Hepatocyte (in vitro differentiated cells): ENCODE data around the gene CPLANE2.

Experiments
- EZH2 ChIP-seq: fragments of 200-600 bp; sonication (generic); IDR thresholded peaks from 2 replicates; pipeline ENCODE4 v1.6.1; 2016; ENCODE audit warnings: antibody characterized with exemption, mild to moderate bottlenecking, borderline replicate concordance
- EZH2phosphoT487 ChIP-seq: fragments of 200-600 bp; sonication (generic); IDR thresholded peaks from one replicate; pipeline ENCODE4 v1.6.1; 2018; ENCODE audit warnings: antibody characterized with exemption, mild to moderate bottlenecking, low read depth, moderate library complexity; ENCODE audit not compliant: unreplicated experiment, severe bottlenecking
- TF ChIP-seq, protein P1 (sequence below): fragments of 200-600 bp; sonication (generic); IDR thresholded peaks from 2 replicates; pipeline ENCODE4 v1.5.1; 2016; ENCODE audit warnings: antibody characterized with exemption, mild to moderate bottlenecking; ENCODE audit not compliant: poor library complexity

DNA sequence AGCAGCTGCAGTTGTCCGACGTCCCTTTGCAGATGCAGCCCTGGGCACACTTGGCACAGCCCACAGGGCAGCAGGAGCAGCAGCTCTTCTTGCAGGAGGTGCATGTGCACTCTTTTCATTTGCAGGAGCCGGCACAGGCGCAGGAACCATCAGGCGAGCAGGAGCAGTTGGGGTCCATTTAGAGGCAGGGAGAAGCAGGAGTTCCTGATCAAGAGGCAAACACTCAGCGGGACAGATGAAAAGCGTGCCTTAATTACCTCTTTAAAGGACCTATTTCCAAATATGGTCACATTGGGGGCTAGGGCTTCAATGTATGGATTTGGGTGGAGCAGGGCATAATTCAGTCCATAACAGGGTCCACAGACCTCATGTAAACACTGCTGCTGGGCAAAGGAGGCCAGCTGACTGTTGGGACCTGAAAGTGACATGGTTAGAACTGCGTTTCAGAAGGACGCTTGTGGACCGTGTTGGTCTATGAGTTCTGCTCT is 4.3 kb upstream of the CPLANE2 start:
- TF ChIP-seq, protein P1, sequence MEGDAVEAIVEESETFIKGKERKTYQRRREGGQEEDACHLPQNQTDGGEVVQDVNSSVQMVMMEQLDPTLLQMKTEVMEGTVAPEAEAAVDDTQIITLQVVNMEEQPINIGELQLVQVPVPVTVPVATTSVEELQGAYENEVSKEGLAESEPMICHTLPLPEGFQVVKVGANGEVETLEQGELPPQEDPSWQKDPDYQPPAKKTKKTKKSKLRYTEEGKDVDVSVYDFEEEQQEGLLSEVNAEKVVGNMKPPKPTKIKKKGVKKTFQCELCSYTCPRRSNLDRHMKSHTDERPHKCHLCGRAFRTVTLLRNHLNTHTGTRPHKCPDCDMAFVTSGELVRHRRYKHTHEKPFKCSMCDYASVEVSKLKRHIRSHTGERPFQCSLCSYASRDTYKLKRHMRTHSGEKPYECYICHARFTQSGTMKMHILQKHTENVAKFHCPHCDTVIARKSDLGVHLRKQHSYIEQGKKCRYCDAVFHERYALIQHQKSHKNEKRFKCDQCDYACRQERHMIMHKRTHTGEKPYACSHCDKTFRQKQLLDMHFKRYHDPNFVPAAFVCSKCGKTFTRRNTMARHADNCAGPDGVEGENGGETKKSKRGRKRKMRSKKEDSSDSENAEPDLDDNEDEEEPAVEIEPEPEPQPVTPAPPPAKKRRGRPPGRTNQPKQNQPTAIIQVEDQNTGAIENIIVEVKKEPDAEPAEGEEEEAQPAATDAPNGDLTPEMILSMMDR = no peak
- no peak for TF ChIP-seq EZH2phosphoT487
- TF ChIP-seq EZH2 = no peak
